Chondrocyte (in vitro differentiated cells): ENCODE measurements around the gene RASSF5. TPM values are rescaled to one million over a fixed set of nuclear protein-coding genes. Genes with fewer than 3 reads are reported as not detected.

Experiments used
- DNase-seq: peaks from one replicate; pipeline ENCODE4 v3.0.0; 2021; ENCODE audit warnings: mixed read lengths, low spot score
- H3K27ac Mint-ChIP-seq: one replicate; pipeline ENCODE4 v1.8.0; 2021; ENCODE audit warnings: mild to moderate bottlenecking, moderate library complexity, mixed read lengths; ENCODE audit not compliant: unreplicated experiment
- H3K27me3 Mint-ChIP-seq: 2 replicates; pipeline ENCODE4 v1.8.0; 2021; ENCODE audit warnings: low read depth, mixed read lengths
- H3K36me3 Mint-ChIP-seq: 2 replicates; pipeline ENCODE4 v1.8.0; 2021; ENCODE audit warnings: low read depth, mixed read lengths
- H3K4me1 Mint-ChIP-seq: 2 replicates; pipeline ENCODE4 v1.8.0; 2021; ENCODE audit warnings: low read depth, mild to moderate bottlenecking, mixed read lengths
- H3K4me3 Mint-ChIP-seq: one replicate; pipeline ENCODE4 v1.8.0; 2021; ENCODE audit warnings: mild to moderate bottlenecking, moderate library complexity, mixed read lengths; ENCODE audit not compliant: unreplicated experiment
- H3K9me3 Mint-ChIP-seq: 2 replicates; pipeline ENCODE4 v1.8.0; 2021; ENCODE audit warnings: low read depth, mixed read lengths
- total RNA-seq: library from RNA; stranded (reverse); gene quantifications from 3 replicates; pipeline ENCODE4 v1.2.1, GENCODE V29; 2021
- TF ChIP-seq, protein P1 (sequence below): fragments of 200-600 bp; sonication (generic); IDR thresholded peaks from 2 replicates; pipeline ENCODE4 v1.5.0; 2021; ENCODE audit warnings: antibody characterized with exemption, mild to moderate bottlenecking, moderate library complexity

Gene RASSF5
- total RNA-seq, 1 donor from 2014 or later: 0.27 TPM

- H3K36me3 Mint-ChIP-seq: no peaks in the 10 kb centered on the region
These were observed 74.2 kb downstream of the RASSF5 start for GRCh38 chr1:206581571-206581981.

GRCh38 chr1:206582537-206582936 is 75.2 kb downstream of the RASSF5 start:
- TF ChIP-seq, protein P1, sequence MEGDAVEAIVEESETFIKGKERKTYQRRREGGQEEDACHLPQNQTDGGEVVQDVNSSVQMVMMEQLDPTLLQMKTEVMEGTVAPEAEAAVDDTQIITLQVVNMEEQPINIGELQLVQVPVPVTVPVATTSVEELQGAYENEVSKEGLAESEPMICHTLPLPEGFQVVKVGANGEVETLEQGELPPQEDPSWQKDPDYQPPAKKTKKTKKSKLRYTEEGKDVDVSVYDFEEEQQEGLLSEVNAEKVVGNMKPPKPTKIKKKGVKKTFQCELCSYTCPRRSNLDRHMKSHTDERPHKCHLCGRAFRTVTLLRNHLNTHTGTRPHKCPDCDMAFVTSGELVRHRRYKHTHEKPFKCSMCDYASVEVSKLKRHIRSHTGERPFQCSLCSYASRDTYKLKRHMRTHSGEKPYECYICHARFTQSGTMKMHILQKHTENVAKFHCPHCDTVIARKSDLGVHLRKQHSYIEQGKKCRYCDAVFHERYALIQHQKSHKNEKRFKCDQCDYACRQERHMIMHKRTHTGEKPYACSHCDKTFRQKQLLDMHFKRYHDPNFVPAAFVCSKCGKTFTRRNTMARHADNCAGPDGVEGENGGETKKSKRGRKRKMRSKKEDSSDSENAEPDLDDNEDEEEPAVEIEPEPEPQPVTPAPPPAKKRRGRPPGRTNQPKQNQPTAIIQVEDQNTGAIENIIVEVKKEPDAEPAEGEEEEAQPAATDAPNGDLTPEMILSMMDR: no peak
- no peak overlapping the region for H3K27ac Mint-ChIP-seq
- H3K27me3 Mint-ChIP-seq: peaks cover 8% of the 10 kb centered on the region
- H3K4me3 Mint-ChIP-seq: no peak overlapping the region
- no peaks in the 10 kb centered on the region for H3K9me3 Mint-ChIP-seq
- no peaks in the 10 kb centered on the region for H3K36me3 Mint-ChIP-seq
- H3K4me1 Mint-ChIP-seq: peaks cover 14% of the 10 kb centered on the region
- no peak for DNase-seq

More at GRCh38 chr1:206581571-206581981, 74.2 kb downstream of the RASSF5 start:
- DNase-seq: no peak
- no peak overlapping the region for H3K27ac Mint-ChIP-seq
- peaks cover 8% of the 10 kb centered on the region for H3K27me3 Mint-ChIP-seq
- no peaks in the 10 kb centered on the region for H3K9me3 Mint-ChIP-seq
- H3K4me3 Mint-ChIP-seq: no peak overlapping the region
- TF ChIP-seq, protein P1: no peak
- H3K4me1 Mint-ChIP-seq: peaks cover 6% of the 10 kb centered on the region

- Mint-ChIP-seq H3K9me3 (no peaks in the 10 kb centered on the region), H3K4me3 (no peak overlapping the region), H3K4me1 (peaks cover 19% of the 10 kb centered on the region), H3K27me3 (peaks cover 7% of the 10 kb centered on the region), H3K27ac (no peak overlapping the region), H3K36me3 (no peaks in the 10 kb centered on the region)
- TF ChIP-seq, protein P1: no peak
- no peak for DNase-seq
These were observed 75.8 kb downstream of the RASSF5 start for GRCh38 chr1:206582971-206583706.

DNA sequence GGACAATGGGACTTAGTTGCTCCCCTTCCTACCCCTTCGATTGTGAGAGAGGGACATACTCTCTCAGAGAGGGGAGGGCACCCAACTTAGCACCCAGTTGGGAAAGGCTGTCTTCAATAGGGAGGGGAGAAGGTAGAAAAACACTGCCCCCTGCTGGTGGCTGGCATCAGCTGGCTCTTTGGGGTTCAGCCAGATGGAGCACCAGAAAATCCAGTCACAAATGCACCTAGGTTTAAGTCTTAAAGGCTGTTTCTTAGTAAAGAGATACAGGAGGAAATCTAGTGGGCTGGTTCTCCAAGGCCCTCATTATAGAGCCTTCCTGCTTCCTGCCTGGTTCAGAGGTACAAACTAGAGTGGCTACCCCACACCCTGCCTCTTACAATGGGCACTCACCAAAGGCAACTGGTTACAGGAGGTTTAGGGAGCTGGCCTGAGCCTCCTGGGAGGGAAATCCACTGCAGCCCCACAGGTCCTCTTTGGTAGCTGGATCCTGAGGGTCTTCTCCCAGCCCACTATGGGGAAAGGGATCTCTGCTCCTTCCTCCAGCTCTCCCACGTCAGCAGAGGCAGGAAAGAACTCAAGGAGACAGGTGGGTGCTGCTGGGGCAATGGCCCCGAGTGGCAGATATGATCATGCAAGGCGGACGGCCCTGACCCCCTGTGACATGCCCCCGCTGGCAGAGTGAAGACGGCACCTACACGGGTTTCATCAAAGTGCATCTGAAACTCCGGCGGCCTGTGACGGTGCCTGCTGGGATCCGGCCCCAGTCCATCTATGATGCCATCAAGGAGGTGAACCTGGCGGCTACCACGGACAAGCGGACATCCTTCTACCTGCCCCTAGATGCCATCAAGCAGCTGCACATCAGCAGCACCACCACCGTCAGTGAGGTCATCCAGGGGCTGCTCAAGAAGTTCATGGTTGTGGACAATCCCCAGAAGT is 76.6 kb downstream of the RASSF5 start:
- Mint-ChIP-seq H3K9me3 (no peaks in the 10 kb centered on the region), H3K27me3 (peaks cover 4% of the 10 kb centered on the region), H3K4me1 (peaks cover 27% of the 10 kb centered on the region), H3K4me3 (no peak overlapping the region), H3K36me3 (no peaks in the 10 kb centered on the region), H3K27ac (no peak overlapping the region)
- TF ChIP-seq, protein P1: peak; percentile 96
- no peak for DNase-seq

DNA sequence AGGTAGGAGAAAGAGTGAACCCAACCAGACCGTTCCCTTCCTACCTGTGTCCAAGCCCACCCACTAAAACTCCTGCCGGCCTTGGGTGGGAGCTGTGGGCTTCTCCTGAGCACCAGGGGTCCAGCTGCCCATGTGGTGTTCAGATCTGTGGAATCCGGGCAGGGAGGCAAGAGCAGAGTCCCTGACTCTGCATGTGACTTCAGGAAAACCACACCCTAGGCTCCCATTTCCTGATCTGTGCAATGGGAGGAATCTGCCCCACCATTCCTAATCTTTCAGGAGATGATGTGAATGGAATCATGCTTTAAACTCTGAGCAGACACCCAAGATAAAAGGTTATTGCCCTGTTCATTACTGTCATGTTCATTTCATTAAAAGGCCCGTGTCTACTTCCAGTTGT is 77.4 kb downstream of the RASSF5 start:
- no peak for DNase-seq
- no peaks in the 10 kb centered on the region for H3K9me3 Mint-ChIP-seq

More for the DNA sequence above, 77.4 kb downstream of the RASSF5 start:
- TF ChIP-seq, protein P1: no peak
- Mint-ChIP-seq H3K4me1 (peaks cover 35% of the 10 kb centered on the region), H3K27me3 (peaks cover 4% of the 10 kb centered on the region), H3K27ac (no peak overlapping the region), H3K4me3 (no peak overlapping the region), H3K36me3 (no peaks in the 10 kb centered on the region)
